ENCODE measurements around the gene PTPRM.
"Not testable (repeated sequence)": the region's sequence is repeated elsewhere in the genome, so short reads cannot be mapped to it uniquely, and the experiment has no call there.

PTPRM gene

DNA sequence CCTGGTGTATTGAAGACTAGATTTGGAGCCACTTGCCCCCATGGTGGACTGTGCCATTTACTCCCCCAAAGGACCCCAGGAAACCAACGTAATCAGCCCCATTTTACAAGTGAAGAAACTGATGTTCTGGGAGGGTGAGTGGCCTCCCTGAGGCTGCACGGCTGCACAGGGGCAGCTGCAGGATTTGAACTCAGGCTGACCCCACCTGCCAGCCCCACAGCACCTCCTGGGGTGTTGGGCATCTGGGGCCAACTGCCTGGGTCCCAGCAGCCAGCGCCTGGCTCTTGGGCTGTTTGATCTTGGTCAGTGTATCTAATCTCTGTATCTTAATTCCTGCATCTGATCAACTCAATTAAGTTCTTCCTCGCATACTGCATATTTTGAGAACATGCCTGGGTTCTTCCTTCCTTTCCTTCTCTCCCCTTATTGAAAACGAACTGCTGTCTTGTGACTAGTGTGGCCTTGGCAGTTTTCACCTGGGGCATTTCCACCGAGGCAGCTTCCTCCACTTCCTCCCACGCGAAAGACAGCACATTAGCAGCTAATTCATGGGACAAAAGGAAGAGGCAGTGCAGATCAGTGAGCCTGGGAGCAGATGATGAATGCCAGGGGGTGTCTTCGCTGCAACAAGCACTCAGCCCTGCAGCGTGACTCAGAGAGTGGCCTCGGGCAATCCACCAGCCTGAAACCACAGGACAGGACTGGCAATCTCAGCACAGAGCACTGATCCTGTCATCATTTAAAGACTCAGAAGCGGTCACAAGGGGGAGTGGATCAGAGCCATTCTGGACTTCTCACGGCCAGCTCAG is 858.0 kb downstream of the PTPRM start:
- DNase-seq = no peak

DNA sequence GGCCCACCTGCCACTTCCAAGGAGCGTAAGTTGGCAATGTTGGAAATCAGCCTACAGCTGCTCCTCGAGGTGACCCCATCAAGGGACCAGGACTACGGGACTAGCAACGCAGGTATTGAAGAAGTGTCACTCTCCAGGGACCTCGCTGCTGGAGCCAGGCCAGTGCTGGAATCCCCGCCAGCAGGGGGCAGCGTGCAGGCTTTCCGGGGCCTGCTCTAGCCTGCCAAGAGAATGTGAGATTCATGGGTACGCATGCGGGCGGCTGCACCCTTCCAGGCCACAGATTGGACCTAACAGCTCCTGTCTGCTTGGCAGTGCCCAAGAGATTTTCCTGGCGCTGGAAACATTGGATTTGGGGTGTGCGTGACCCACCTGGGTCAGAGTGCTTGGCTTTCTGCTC is 859.3 kb downstream of the PTPRM start:
- no peak for DNase-seq

DNA sequence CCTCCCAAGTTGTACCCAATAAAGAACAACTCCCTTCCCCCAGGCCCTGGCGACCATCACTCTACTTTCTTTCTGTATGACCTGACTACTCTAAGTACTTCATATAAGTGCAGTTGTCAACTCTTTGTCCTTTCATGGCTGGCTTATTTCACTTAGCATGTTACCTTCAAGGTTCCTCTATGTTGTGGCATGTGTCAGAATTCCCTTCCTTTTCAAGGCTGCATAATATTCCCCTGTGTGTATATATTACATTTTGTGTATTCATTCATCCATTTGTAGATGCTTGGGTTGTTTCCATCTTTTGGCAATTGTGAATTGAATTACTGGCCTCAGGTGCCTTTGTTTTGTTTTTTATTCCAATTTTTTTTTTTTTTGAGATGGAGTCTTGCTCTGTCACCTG is 860.2 kb downstream of the PTPRM start:
- no peak for DNase-seq

DNA sequence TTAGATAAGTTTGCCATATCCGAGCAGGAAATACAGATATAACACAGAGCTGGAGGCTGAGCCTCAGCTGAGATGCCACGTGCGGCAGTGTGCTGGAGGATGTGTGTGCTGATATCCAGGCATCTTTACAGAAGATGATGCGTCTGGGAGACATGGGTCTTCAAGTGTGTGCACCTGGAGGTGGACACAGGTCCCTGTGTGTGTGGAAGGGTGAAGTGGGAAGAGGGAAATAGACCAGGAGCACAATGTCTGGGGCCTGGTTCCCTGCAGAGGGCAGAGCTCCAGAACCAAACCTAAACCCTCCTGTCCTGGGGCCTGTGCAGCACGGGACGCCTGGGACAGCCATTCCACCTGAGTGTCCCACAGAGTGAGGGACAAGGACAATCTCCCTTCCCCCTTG is 861.8 kb downstream of the PTPRM start:
- DNase-seq = no peak

DNA sequence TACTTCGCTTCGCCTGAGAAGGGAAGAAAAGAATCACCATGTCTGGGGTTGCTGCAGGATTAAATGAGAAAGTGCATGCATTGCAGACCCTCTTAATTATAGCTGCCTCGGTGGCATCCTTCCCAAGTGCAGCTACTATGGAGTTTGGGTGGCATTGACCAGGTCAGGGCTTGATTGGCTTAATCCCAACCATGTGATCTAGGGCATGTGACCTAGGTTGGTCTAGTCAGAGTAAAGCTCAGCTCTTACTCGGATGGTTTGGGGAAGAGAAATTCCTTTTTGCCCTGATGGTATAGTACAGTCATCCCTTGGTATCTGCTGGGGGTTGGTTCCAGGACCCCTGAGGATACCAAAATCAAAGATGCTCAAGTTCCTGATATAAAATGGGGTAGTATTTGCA is 863.9 kb downstream of the PTPRM start:
- DNase-seq = no peak

DNA sequence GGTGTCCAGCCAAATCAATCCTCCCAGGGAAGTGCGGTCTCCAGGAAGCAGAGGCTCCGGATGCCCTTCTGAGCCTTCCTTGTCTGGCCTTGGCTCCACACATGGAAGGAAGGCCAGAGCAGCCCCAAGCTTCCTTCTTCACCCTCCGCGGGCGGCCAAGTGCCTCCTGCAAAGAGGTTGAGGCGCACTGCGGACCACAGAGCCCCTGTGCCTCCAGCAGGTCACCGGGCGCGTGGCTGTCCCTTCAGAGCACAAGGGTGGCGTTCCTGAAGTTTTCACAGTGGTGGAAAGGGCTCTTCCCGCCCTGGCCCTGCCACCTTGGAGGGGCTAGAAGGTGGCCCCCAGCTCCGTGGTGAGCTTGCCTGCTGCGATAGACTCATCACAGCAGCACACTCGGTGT is 866.2 kb downstream of the PTPRM start:
- DNase-seq = no peak

DNA sequence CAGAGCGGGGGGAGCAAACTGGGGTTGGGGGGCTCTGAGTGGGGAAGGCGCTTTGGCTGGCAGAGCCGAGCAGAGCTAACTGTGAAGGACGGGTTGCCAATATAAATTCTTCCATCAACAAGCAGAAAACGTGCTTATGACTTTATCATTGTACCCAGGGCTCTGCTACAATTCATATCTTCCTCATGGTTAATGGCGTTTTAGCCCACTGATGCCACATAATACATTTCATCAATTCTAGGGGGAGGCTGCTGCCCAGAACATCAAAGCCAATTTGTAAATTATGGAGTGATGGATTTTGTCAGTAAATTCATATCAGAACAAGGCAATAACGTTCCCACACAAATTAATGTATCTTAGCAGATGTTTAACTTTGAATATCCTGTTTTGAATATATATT is 866.7 kb downstream of the PTPRM start:
- no peak for DNase-seq

DNA sequence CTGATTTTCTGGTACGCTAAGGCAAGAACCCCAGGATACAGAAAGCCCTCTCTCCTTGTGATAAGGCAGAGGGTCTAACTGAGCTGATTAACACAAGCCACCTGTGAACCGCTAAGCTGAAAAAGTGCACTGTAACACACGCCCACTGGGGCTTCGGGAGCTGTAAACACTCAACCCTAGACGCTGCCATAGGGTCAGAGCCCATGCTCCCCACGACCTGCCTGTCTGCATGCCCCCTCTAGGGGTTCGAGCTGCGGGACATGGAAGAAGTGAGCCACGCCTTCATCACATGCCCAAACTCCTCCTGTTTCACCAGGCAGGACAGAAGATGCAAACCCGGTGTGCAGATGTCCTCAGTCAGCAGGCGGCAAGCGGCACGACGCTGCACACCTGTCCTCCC is 868.3 kb downstream of the PTPRM start:
- no peak for DNase-seq

DNA sequence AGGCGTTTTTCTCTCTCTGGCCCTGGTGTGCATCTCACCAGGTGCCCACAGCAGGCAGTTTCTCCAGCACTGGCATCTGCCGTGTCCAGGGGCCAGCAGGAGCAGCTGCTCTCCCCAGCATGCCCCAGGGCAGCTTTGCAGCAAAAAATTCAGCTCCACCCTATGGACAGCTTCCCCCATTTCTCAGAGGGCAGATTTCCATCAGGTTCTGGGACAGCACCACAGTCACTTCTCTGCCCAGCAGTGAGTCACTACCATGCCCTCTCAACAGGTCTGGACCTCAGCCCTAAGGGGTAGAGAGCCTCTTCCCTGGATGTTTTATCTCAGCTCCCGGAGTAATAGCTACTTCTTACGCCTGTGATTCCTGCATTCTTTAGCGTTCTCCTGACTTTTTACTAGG is 871.9 kb downstream of the PTPRM start:
- no peak for DNase-seq

DNA sequence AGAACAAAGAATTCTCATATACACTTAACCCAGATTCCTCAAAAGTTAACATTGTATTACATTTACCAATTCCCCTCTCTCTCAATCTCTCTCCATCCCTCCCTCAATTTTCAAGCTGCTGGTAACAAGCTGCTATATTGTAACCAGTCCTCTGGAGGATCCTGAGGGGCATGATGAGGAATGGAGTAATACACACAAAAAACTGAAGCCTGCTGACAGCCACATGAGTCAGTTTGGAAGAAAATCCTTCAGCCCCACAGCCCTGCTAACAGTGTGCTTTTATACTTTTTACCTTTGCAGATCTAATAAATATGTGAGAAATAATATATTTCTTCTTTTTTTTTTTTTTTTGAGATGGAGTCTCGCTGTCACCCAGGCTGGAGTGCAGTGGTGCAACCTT is 876.4 kb downstream of the PTPRM start:
- no peak for DNase-seq

DNA sequence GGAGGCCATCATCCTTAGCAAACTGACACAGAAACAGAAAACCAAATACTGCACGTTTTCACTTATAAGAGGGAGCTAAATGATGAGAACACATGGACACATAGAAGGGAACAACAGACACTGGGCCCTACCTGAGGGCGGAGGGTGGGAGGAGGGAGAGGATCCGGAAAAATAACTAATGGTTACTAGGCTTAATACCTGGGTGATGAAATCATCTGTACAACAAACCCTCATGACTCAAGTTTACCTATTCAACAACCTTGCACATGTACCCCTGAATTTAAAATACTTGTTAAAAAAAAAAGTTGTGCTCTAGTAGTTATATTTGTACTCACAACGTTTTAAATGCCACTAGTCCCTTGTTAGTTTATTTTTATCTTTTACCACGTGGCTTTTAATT is 879.8 kb downstream of the PTPRM start:
- not testable (repeated sequence) for DNase-seq

DNA sequence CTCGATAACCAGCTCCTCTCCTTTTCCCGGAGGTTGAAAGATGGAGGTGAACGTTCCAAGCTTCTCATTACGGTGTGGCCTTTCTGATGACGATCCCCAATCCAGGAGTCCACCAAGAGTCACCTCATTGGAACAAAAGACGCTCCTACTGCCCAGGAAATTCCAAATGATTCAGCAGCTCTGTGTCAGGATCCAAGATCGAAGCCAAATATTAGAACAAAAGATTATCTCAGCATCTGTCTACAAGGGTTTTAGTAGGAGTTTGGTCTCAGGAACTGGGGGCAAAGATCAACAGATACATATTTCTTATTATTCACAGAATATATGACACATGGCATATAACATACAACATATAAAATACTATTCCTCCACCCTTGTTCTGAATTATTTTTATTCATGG is 881.0 kb downstream of the PTPRM start:
- DNase-seq = no peak

DNA sequence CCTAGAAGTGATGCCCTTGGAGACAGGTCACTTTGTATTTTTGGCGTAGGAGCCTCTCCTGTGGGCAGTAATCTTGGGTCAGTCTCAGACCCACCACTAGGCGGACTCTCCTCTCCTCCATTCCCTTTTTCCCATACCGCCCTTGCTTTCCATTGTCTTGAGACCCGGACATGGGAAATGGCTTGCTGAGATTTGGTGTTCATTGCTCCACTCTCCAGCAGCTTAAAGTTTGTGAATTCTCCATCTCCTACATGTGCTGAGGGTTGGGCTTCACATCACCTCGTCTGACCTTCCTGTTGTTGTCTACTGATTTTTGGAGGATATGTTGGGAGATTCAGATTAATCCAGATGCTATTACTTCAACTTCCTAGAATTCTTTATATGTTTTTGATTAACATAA is 882.9 kb downstream of the PTPRM start:
- DNase-seq = no peak

DNA sequence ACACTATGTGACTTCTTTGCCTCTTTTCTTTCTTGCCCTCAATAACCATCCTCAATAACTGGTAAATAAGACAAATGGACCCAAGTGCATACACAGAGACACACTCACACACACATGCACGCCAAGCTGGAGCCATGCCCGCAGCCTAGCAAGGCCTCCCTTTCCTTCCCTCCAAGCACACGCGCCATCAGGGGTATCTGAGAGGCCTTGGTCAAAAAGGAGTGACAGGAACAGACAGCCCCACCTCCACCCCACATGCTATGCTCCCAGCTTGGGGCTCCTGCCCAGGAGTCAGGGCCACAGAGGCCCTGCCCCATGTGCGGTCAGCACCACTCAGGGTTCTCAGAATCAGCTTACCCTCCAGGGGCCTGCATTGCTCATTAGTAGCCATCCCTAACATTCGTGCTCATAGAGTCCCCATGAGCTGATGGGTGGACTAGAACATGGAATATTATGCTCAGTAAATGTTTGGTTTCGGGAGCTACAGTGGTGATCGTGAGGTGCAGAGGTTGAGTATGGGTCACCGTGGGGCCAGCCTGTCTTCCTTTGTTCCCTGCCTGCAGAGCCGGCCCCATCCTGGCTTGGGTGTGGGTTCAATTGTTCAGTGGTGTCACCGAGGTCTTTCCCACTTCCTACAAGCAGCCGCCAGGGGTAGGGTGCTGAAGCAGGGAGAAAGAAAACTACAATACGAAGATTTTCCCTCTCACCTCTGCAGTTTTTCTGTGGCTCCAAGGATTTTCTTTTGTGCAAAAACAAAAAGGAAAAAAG is 884.0 kb downstream of the PTPRM start:
- DNase-seq = no peak

DNA sequence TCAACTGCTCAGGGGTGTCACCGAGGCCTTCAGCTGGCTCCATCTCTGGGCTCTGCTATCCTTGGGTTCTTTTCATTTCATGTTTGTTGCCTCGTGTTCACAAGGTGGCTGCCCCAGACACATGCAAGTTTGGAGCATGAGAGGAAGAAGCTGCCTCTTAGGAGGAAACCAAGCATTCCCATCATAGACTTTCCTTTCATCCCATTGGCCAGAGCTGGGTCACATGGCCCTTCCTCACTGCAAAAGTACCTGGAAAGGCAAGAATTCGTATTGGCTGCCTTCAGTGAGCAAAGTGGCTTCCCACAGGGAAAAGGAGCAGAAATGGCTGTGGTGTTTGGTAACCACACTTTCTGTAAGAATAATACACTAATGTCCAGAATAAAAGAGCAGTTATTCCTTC is 886.4 kb downstream of the PTPRM start:
- no peak for DNase-seq

DNA sequence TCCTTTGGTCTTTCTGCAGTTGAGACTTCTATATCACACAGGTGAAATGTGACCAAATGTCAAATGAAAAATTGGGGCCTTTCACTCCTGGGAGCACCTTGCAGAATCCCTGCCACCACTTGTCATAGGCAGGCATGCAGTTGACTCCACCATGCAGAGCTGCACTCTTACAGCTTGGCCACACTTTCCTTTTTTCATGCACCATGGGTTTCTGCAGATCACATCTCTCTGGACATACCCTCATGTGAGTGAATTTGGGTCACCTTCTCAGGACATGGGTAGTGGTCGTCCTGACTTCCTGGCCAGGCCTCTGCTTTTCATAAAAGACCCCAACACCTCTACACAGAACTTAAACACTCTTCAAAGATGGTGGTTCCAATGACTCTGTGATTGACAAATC is 887.0 kb downstream of the PTPRM start:
- DNase-seq = no peak

DNA sequence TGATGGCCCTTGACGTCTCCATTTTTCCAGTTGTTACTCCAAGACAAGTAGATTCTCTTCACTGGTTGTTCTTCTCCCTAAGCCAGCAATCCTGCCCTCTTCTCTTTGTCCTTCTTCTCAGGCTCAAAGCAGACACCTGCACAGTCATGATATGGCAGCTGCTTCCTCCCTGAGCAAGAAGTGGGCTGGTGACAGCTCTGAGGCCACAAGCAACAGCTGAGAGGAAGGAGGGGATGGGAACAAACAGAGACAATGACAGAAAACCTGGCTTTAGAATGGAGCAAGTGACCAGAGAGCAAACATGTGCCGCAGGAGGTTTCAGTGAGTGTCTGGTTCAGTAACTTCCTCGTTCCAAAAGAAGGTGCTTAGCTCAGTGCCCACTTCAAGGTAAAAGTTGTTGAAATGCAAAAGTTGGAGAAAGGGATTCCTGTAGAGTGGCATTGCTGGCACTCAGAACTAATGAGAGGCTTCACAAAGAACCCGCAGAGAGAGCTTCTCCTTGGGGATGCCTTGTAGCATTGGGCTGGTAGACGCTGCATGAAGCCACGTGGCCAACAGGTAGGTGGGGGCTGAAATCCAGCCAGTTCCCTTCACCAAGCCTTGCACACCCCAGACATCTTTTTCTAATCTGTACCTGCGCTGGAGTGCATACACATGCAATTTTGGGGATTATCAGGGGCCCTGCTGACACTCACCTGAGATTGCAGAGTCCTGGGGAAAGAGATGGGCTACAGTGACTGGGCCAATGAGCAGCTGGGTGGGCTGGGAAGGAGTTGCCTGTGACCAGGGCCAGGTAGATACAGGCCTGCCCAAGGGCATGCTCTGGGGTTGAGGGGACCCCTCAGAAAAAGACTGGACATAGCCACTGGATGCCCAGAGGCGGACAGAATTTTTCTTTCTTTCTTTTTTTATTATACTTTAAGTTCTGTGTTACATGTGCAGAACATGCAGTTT is 888.8 kb downstream of the PTPRM start:
- DNase-seq = no peak
